HG03175 (cell line): ENCODE measurements around the gene ADAT3.
"Not testable (repeated sequence)": the region's sequence is repeated elsewhere in the genome, so short reads cannot be mapped to it uniquely, and the experiment has no call there.

Experiments used
- ATAC-seq: cut with Tn5 transposase; IDR thresholded peaks from one replicate; pipeline ENCODE4 v1.9.1; 2021; ENCODE audit warnings: mild to moderate bottlenecking, moderate library complexity; ENCODE audit not compliant: unreplicated experiment

Gene ADAT3

GRCh38 chr19:1882786-1883692 lies 22.2 kb upstream of the ADAT3 start:
- no peak for ATAC-seq

- no peak for ATAC-seq
These were observed 21.4 kb upstream of the ADAT3 start for GRCh38 chr19:1883784-1884183.

GRCh38 chr19:1884291-1884718 lies 20.9 kb upstream of the ADAT3 start:
- no peak for ATAC-seq

- no peak for ATAC-seq
These were observed 20.4 kb upstream of the ADAT3 start for GRCh38 chr19:1884719-1885334.

- peak; percentile 72 for ATAC-seq
These were observed 19.6 kb upstream of the ADAT3 start, which contains the start of gene ABHD17A for GRCh38 chr19:1885398-1886119. Gene ABHD17A, minus strand, starts transcription at chr19:1885496. Its CDS starts 3,930 bp downstream, at chr19:1881566.

GRCh38 chr19:1886360-1886759 lies 18.8 kb upstream of the ADAT3 start:
- ATAC-seq = not testable (repeated sequence)

- no peak for ATAC-seq
These were observed 16.8 kb upstream of the ADAT3 start for GRCh38 chr19:1888385-1888784.

- ATAC-seq = no peak
These were observed 15.3 kb upstream of the ADAT3 start for GRCh38 chr19:1889907-1890306.

- ATAC-seq = no peak
These were observed 11.4 kb upstream of the ADAT3 start for GRCh38 chr19:1893791-1894190.

GRCh38 chr19:1896508-1896907 lies 8.7 kb upstream of the ADAT3 start:
- no peak for ATAC-seq

GRCh38 chr19:1901940-1902404 lies 3.2 kb upstream of the ADAT3 start:
- ATAC-seq = no peak

- ATAC-seq = no peak
These were observed 2.3 kb upstream of the ADAT3 start for GRCh38 chr19:1902923-1903322.

GRCh38 chr19:1904860-1905109 lies 414 bp upstream of the ADAT3 start:
- ATAC-seq = no peak

- no peak for ATAC-seq
These were observed 720 bp downstream of the ADAT3 start for GRCh38 chr19:1905863-1906375.

- ATAC-seq = no peak
These were observed 1.9 kb downstream of the ADAT3 start for GRCh38 chr19:1906985-1907562.

GRCh38 chr19:1907563-1908363 lies 2.6 kb downstream of the ADAT3 start:
- ATAC-seq = no peak

- no peak for ATAC-seq
These were observed 3.1 kb downstream of the ADAT3 start for GRCh38 chr19:1908364-1908678.

GRCh38 chr19:1909761-1910080 lies 4.5 kb downstream of the ADAT3 start:
- ATAC-seq = no peak

GRCh38 chr19:1910177-1910576 lies 5.0 kb downstream of the ADAT3 start:
- no peak for ATAC-seq

- no peak for ATAC-seq
These were observed 5.9 kb downstream of the ADAT3 start for GRCh38 chr19:1911098-1911497.

GRCh38 chr19:1911995-1912394 lies 6.8 kb downstream of the ADAT3 start:
- no peak for ATAC-seq
